H9 (cell line): ENCODE measurements around the gene SEMA5A. TPM values are rescaled to one million over a fixed set of nuclear protein-coding genes. Genes with fewer than 3 reads are reported as not detected.

Experiments used
- DNase-seq: peaks from one replicate; pipeline ENCODE4 v3.0.0-alpha.2; 2017
- H2AFZ ChIP-seq: one replicate; pipeline ENCODE4 v1.6.1; 2013; ENCODE audit warnings: mild to moderate bottlenecking, low read length, control low read depth, moderate library complexity
- H2AK5ac ChIP-seq: 2 replicates; pipeline ENCODE4 v1.6.1; 2013; ENCODE audit warnings: low read length, control low read depth, mixed read lengths; ENCODE audit not compliant: insufficient read length
- H2BK120ac ChIP-seq: one replicate; pipeline ENCODE4 v1.6.1; 2013; ENCODE audit warnings: low read depth, mild to moderate bottlenecking, low read length, control low read depth, inconsistent platforms; ENCODE audit not compliant: poor library complexity, severe bottlenecking
- H2BK12ac ChIP-seq: 2 replicates; pipeline ENCODE4 v1.6.1; 2013; ENCODE audit warnings: low read length, control low read depth, mixed read lengths, low read depth; ENCODE audit not compliant: insufficient read length
- H2BK15ac ChIP-seq: 2 replicates; pipeline ENCODE4 v1.6.1; 2013; ENCODE audit warnings: low read depth, low read length, control low read depth
- H2BK20ac ChIP-seq: one replicate; pipeline ENCODE4 v1.6.1; 2013; ENCODE audit warnings: low read depth, mild to moderate bottlenecking, low read length, control low read depth, inconsistent platforms; ENCODE audit not compliant: poor library complexity, severe bottlenecking
- H2BK5ac ChIP-seq: 2 replicates; pipeline ENCODE4 v1.6.1; 2013; ENCODE audit warnings: low read length, control low read depth, mixed read lengths; ENCODE audit not compliant: insufficient read length
- H3K14ac ChIP-seq: 2 replicates; pipeline ENCODE4 v1.6.1; 2013; ENCODE audit warnings: low read length, control low read depth; ENCODE audit not compliant: insufficient read depth
- H3K18ac ChIP-seq: 2 replicates; pipeline ENCODE4 v1.6.1; 2013; ENCODE audit warnings: low read depth, mild to moderate bottlenecking, mixed read lengths, low read length, control low read depth; ENCODE audit not compliant: insufficient read length
- H3K23ac ChIP-seq: 2 replicates; pipeline ENCODE4 v1.6.1; 2013; ENCODE audit warnings: low read length, control low read depth, mixed read lengths, low read depth; ENCODE audit not compliant: insufficient read length
- H3K23me2 ChIP-seq: 2 replicates; pipeline ENCODE4 v1.6.1; 2013; ENCODE audit warnings: low read depth, mild to moderate bottlenecking, mixed read lengths, low read length, control low read depth; ENCODE audit not compliant: insufficient read length, poor library complexity, severe bottlenecking
- H3K27ac ChIP-seq: 2 replicates; pipeline ENCODE4 v1.5.1; 2013; ENCODE audit warnings: low read length, control low read depth, mixed read lengths, low read depth; ENCODE audit not compliant: insufficient read length
- H3K27me3 ChIP-seq: 2 replicates; pipeline ENCODE4 v1.6.1; 2013; ENCODE audit warnings: low read length, control low read depth, inconsistent platforms; ENCODE audit not compliant: insufficient read depth
- H3K4ac ChIP-seq: 2 replicates; pipeline ENCODE4 v1.6.1; 2013; ENCODE audit warnings: low read depth, mild to moderate bottlenecking, control low read depth, inconsistent platforms, low read length, moderate library complexity
- H3K4me1 ChIP-seq: 2 replicates; pipeline ENCODE4 v1.6.1; 2013; ENCODE audit warnings: low read length, control low read depth, inconsistent platforms; ENCODE audit not compliant: insufficient read depth
- H3K4me2 ChIP-seq: 2 replicates; pipeline ENCODE4 v1.6.1; 2013; ENCODE audit warnings: low read length, control low read depth, mixed read lengths; ENCODE audit not compliant: insufficient read length, insufficient read depth
- H3K56ac ChIP-seq: 2 replicates; pipeline ENCODE4 v1.6.1; 2013; ENCODE audit warnings: low read depth, mild to moderate bottlenecking, mixed read lengths, low read length, control low read depth; ENCODE audit not compliant: insufficient read length
- H3K79me1 ChIP-seq: 2 replicates; pipeline ENCODE4 v1.6.1; 2013; ENCODE audit warnings: low read depth, mild to moderate bottlenecking, moderate library complexity, low read length, control low read depth, inconsistent platforms; ENCODE audit not compliant: insufficient read depth, poor library complexity, severe bottlenecking
- H3K79me2 ChIP-seq: 2 replicates; pipeline ENCODE4 v1.6.1; 2013; ENCODE audit warnings: low read length, control low read depth, inconsistent platforms; ENCODE audit not compliant: insufficient read depth
- H3K9ac ChIP-seq: 2 replicates; pipeline ENCODE4 v1.6.1; 2013; ENCODE audit warnings: low read length, control low read depth, mixed read lengths; ENCODE audit not compliant: insufficient read length; ENCODE audit errors: extremely low read depth
- H3K9me3 ChIP-seq: one replicate; pipeline ENCODE4 v1.6.1; 2013; ENCODE audit warnings: low read depth, low read length, inconsistent platforms; ENCODE audit not compliant: control insufficient read depth
- H3T11ph ChIP-seq: one replicate; pipeline ENCODE4 v1.6.1; 2013; ENCODE audit warnings: mild to moderate bottlenecking, low read length, control low read depth, inconsistent platforms
- H4K20me1 ChIP-seq: one replicate; pipeline ENCODE4 v1.6.1; 2013; ENCODE audit not compliant: control insufficient read depth, insufficient read length, insufficient read depth
- H4K5ac ChIP-seq: 2 replicates; pipeline ENCODE4 v1.6.1; 2013; ENCODE audit warnings: low read depth, mild to moderate bottlenecking, mixed read lengths, low read length, control low read depth; ENCODE audit not compliant: insufficient read length
- H4K8ac ChIP-seq: replicated peaks from 2 replicates; pipeline ENCODE4 v1.6.1; 2013; ENCODE audit warnings: low read length, control low read depth, mixed read lengths, low read depth; ENCODE audit not compliant: insufficient read length
- H4K91ac ChIP-seq: 2 replicates; pipeline ENCODE4 v1.6.1; 2013; ENCODE audit warnings: low read depth, mild to moderate bottlenecking, moderate library complexity, mixed read lengths, low read length, control low read depth; ENCODE audit not compliant: insufficient read length
- H3K27ac Mint-ChIP-seq, 3 experiments: 2 replicates in 2 of 3; 3 replicates in 1 of 3; pipeline ENCODE4 v1.8.0; 2020 to 2021; ENCODE audit warnings: mixed read lengths in 3 of 3, mild to moderate bottlenecking in 1 of 3, moderate library complexity in 1 of 3
- H3K27me3 Mint-ChIP-seq: 2 replicates; pipeline ENCODE4 v1.8.0; 2021; ENCODE audit warnings: low read depth, mild to moderate bottlenecking, moderate library complexity, mixed read lengths
- H3K36me3 Mint-ChIP-seq, 3 experiments: 2 replicates in 2 of 3; 3 replicates in 1 of 3; pipeline ENCODE4 v1.8.0; 2020 to 2021; ENCODE audit warnings: low read depth in 3 of 3, mixed read lengths in 3 of 3; ENCODE audit not compliant: insufficient read depth in 1 of 3
- H3K4me1 Mint-ChIP-seq, 2 experiments: 2 replicates each; pipeline ENCODE4 v1.8.0; 2020; ENCODE audit warnings: mixed read lengths in 2 of 2
- H3K4me3 Mint-ChIP-seq, 2 experiments: 2 replicates in 1 of 2; 3 replicates in 1 of 2; pipeline ENCODE4 v1.8.0; 2020 to 2021; ENCODE audit warnings: mild to moderate bottlenecking in 2 of 2, mixed read lengths in 2 of 2, moderate library complexity in 1 of 2
- H3K9me3 Mint-ChIP-seq, 2 experiments: 2 replicates in 1 of 2; 3 replicates in 1 of 2; pipeline ENCODE4 v1.8.0; 2020; ENCODE audit warnings: mild to moderate bottlenecking in 2 of 2, mixed read lengths in 2 of 2, moderate library complexity in 1 of 2
- CTCF ChIP-seq: fragments of 200-600 bp; sonication (generic); conservative IDR thresholded peaks from 3 replicates; pipeline ENCODE4 v1.8.0; 2021; ENCODE audit warnings: antibody characterized with exemption, mild to moderate bottlenecking
- WGBS: extraction: QIAGEN DNeasy Blood & Tissue Kit; methylation state at CpG from one replicate; pipeline ENCODE4 v1.1.7; 2013; ENCODE audit warnings: missing lambda C conversion rate, low lambda C conversion rate, mixed read lengths; ENCODE audit not compliant: insufficient read length; ENCODE audit errors: extremely low coverage; 5-methylcytosine and 5-hydroxymethylcytosine counted together
- total RNA-seq: library from RNA; stranded (reverse); gene quantifications from 2 replicates; pipeline ENCODE4 v1.2.1, GENCODE V29; 2021

SEMA5A gene
- total RNA-seq, 1 experiment from 2014 or later: 4.3 TPM

- Histone ChIP-seq H3K79me1 (no peaks in the 10 kb centered on the region), H4K91ac (no peak overlapping the region), H4K5ac (no peak overlapping the region), H3K18ac (no peak overlapping the region), H3K4ac (no peak overlapping the region), H3K4me1 (no peaks in the 10 kb centered on the region), H3K14ac (no peak overlapping the region), H2BK5ac (no peak overlapping the region), H4K8ac (no peak overlapping the region), H3K79me2 (no peaks in the 10 kb centered on the region), H3K27ac (no peak overlapping the region), H2AK5ac (no peak overlapping the region), H3K23ac (no peak overlapping the region), H2BK20ac (no peak overlapping the region), H3K9me3 (no peaks in the 10 kb centered on the region), H3T11ph (no peak overlapping the region), H3K56ac (no peak overlapping the region), H3K4me2 (no peak overlapping the region), H2AFZ (no peak overlapping the region), H2BK15ac (no peak overlapping the region), H3K9ac (no peak overlapping the region), H3K23me2 (no peaks in the 10 kb centered on the region), H2BK120ac (no peak overlapping the region), H2BK12ac (no peak overlapping the region), H3K27me3 (no peaks in the 10 kb centered on the region), H4K20me1 (no peaks in the 10 kb centered on the region)
- H3K9me3 Mint-ChIP-seq: peaks cover 0 to 5% of the 10 kb centered on the region in 2 experiments; a peak in 2 of 5 replicates
- TF ChIP-seq CTCF: no peak
- no CpG with 5 or more reads among the region's 1 CpG for WGBS
- peaks cover 3 to 9% (median 3%) of the 10 kb centered on the region in 3 experiments; a peak in 4 of 7 replicates for H3K36me3 Mint-ChIP-seq
- no peaks in the 10 kb centered on the region for H3K4me1 Mint-ChIP-seq
- H3K27me3 Mint-ChIP-seq: no peaks in the 10 kb centered on the region
- no peak overlapping the region for H3K27ac Mint-ChIP-seq
- no peak for DNase-seq
- no peak overlapping the region for H3K4me3 Mint-ChIP-seq
Observed at GRCh38 chr5:9423571-9423970, 122.3 kb downstream of the SEMA5A start.
